HepG2 (cell line): ENCODE results near the gene ANKRA2. TPM values are rescaled to one million over a fixed set of nuclear protein-coding genes. Genes with fewer than 3 reads are reported as not detected.

Experiments
- BRF2 ChIP-seq: sonication (generic); formaldehyde crosslinking; IDR thresholded peaks from 2 replicates; pipeline ENCODE4 v1.8.1; 2022; ENCODE audit warnings: mild to moderate bottlenecking, missing genetic modification reagents
- GABPA ChIP-seq, 2 experiments: IDR thresholded peaks; 2 replicates each; pipeline ENCODE4 v1.6.1; 2011 to 2016; ENCODE audit warnings: low read depth in 2 of 2, low read length in 1 of 2, missing biosample characterization in 1 of 2, missing genetic modification characterization in 1 of 2
- GTF3A ChIP-seq: sonication (generic); formaldehyde crosslinking; conservative IDR thresholded peaks from 2 replicates; pipeline ENCODE4 v1.4.0; 2020; ENCODE audit warnings: mild to moderate bottlenecking, missing genetic modification reagents
- HDAC2 ChIP-seq: sonication (generic); formaldehyde crosslinking; IDR thresholded peaks from 2 replicates; pipeline ENCODE4 v1.4.0; 2020; ENCODE audit warnings: missing genetic modification reagents
- HMGXB3 ChIP-seq: sonication (generic); formaldehyde crosslinking; IDR thresholded peaks from 2 replicates; pipeline ENCODE4 v1.4.0; 2020; ENCODE audit warnings: missing genetic modification reagents, borderline replicate concordance
- MAFF ChIP-seq: IDR thresholded peaks from 2 replicates; pipeline ENCODE4 v1.6.1; 2011; ENCODE audit warnings: low read depth, low read length, improper control_type of control experiment
- MAFK ChIP-seq, 2 experiments: IDR thresholded peaks in 1 of 2; conservative IDR thresholded peaks in 1 of 2; 2 replicates each; pipeline ENCODE4 v1.6.1; 2011; ENCODE audit warnings: improper control_type of control experiment in 2 of 2, low read length in 2 of 2
- NFATC3 ChIP-seq: sonication (generic); formaldehyde crosslinking; IDR thresholded peaks from 2 replicates; pipeline ENCODE4 v1.5.1; 2020; ENCODE audit warnings: mild to moderate bottlenecking, missing genetic modification reagents
- PHF21A ChIP-seq: sonication (generic); formaldehyde crosslinking; IDR thresholded peaks from 2 replicates; pipeline ENCODE4 v1.5.0; 2020; ENCODE audit warnings: mild to moderate bottlenecking, missing genetic modification reagents
- RELA ChIP-seq: sonication (generic); formaldehyde crosslinking; IDR thresholded peaks from 2 replicates; pipeline ENCODE4 v1.4.0; 2020; ENCODE audit warnings: missing genetic modification reagents
- RNF2 ChIP-seq: fragments of 450-650 bp; conservative IDR thresholded peaks from 2 replicates; pipeline ENCODE4 v1.6.1; 2016; ENCODE audit warnings: low read depth
- SNAPC2 ChIP-seq: sonication (generic); formaldehyde crosslinking; IDR thresholded peaks from 2 replicates; pipeline ENCODE4 v1.8.1; 2022; ENCODE audit warnings: mild to moderate bottlenecking, missing genetic modification reagents
- ZBTB42 ChIP-seq: sonication (generic); formaldehyde crosslinking; IDR thresholded peaks from 2 replicates; pipeline ENCODE4 v1.5.0; 2020; ENCODE audit warnings: mild to moderate bottlenecking, missing genetic modification reagents
- ZBTB8A ChIP-seq: sonication (generic); formaldehyde crosslinking; IDR thresholded peaks from 2 replicates; pipeline ENCODE4 v1.4.0; 2020; ENCODE audit warnings: mild to moderate bottlenecking, low read depth, missing genetic modification reagents, borderline replicate concordance
- ZMYM4 ChIP-seq: sonication (generic); formaldehyde crosslinking; IDR thresholded peaks from 2 replicates; pipeline ENCODE4 v1.8.1; 2023; ENCODE audit warnings: mild to moderate bottlenecking, missing genetic modification reagents
- ZNF44 ChIP-seq: sonication (generic); formaldehyde crosslinking; IDR thresholded peaks from 2 replicates; pipeline ENCODE4 v1.5.1; 2020; ENCODE audit warnings: mild to moderate bottlenecking, missing genetic modification reagents
- ZNF547 ChIP-seq: sonication (generic); formaldehyde crosslinking; IDR thresholded peaks from 2 replicates; pipeline ENCODE4 v1.5.1; 2020; ENCODE audit warnings: mild to moderate bottlenecking, missing genetic modification reagents
- ZNF557 ChIP-seq: sonication (generic); formaldehyde crosslinking; IDR thresholded peaks from 2 replicates; pipeline ENCODE4 v1.4.0; 2020; ENCODE audit warnings: missing genetic modification reagents
- ZNF580 ChIP-seq: IDR thresholded peaks from 2 replicates; pipeline ENCODE4 v1.6.1; 2016; ENCODE audit warnings: low read depth, borderline replicate concordance
- ZNF883 ChIP-seq: sonication (generic); formaldehyde crosslinking; IDR thresholded peaks from 2 replicates; pipeline ENCODE4 v1.5.1; 2020; ENCODE audit warnings: mild to moderate bottlenecking, missing genetic modification reagents; ENCODE audit errors: not compliant biosample characterization
- ZSCAN25 ChIP-seq: sonication (generic); formaldehyde crosslinking; IDR thresholded peaks from 2 replicates; pipeline ENCODE4 v1.8.0; 2022; ENCODE audit warnings: mild to moderate bottlenecking, missing genetic modification reagents
- ZZZ3 ChIP-seq: sonication (generic); formaldehyde crosslinking; IDR thresholded peaks from 2 replicates; pipeline ENCODE4 v1.4.0; 2020; ENCODE audit warnings: missing genetic modification reagents, mild to moderate bottlenecking, borderline replicate concordance
- polyA plus RNA-seq, 8 experiments: library from polyadenylated mRNA; depleted of rRNA in 3 of 8; stranded (reverse) in 7 of 8; unstranded in 1 of 8; fragments of >200 nt; fragmentation: Illumina TruSeq in 4 of 8; extraction: Trizol in 4 of 8; gene quantifications; 2 replicates each; pipeline versions ENCODE4 v1.2.1 to v1.2.3, GENCODE V29; 2011 to 2016; ENCODE audit warnings: low read depth in 4 of 8, missing spikeins in 1 of 8, mixed read lengths in 1 of 8; ENCODE audit not compliant: insufficient read depth in 1 of 8
- total RNA-seq, 5 experiments: library from RNA; depleted of rRNA; stranded (reverse); fragments of >200 nt; fragmentation: Illumina TruSeq; extraction: Trizol; gene quantifications; 2 replicates each; pipeline ENCODE4 v1.2.3, GENCODE V29; 2016; ENCODE audit warnings: low read depth in 1 of 5
- TF ChIP-seq, protein P1 (sequence below): sonication (generic); formaldehyde crosslinking; conservative IDR thresholded peaks from 2 replicates; pipeline ENCODE4 v1.4.0; 2020; ENCODE audit warnings: missing genetic modification reagents

The ANKRA2 gene
- total and polyA plus RNA-seq, 2 of the 13 experiments (the other 11 are each of a cell fraction or from before 2014, with no cell fraction given), result 23.6 to 33.6 TPM

DNA sequence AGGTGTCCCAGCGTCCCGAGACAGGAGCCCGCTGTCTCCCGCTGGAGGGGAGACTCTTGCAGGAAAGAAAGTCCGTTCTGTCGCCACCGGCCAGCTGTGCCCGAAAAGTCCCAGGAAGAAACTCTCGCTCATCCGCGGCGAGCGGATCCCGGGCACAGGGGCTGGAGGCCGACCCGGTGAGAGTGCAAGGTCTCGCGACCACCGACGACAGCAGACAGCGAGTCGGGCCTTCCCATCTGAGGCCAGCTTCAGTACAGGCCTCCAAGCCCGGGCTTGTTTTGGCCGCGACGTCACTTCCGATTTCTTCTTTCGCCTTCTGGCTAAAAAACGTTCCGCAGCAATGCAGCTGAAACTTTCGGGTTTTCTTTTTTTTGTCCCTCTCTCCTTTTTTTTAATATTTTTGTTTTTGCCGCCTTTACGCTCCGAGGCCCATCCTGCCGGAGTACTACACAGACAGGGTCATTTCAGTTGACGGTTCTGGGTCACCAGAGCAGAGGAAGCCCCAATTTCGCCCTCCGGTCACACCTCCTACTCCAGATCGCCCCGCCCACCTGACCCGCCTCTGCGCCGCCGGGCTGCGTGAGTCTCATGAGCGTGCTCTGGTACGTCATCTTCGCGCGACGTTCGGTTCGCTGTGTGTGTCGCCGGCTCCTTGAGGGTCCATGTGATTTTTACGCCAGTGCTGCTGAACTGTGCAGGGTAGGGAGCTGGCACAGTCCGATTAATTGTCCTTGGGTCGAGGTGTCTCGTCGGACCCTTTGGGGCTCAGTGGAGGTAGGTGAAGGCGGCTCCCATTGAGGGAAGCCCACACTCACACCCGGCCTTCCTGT is at the start of gene ANKRA2, which contains the start of gene UTP15 (continued):
- peak; percentile 62 for TF ChIP-seq GABPA (IDR thresholded peaks at IDR 0.05; ENCODE audit: low read depth, low read length)
- TF ChIP-seq GABPA (CRISPR knock-in tag; IDR thresholded peaks at IDR 0.05; ENCODE audit: low read depth), result peak; percentile 90
- TF ChIP-seq PHF21A (CRISPR knock-in tag), result peak; percentile 32; the same call in 1 of the 2 replicates
- no peak for TF ChIP-seq ZNF883
- TF ChIP-seq RNF2, result no peak
- TF ChIP-seq BRF2 (CRISPR knock-in tag), result no peak
- TF ChIP-seq NFATC3 (CRISPR knock-in tag), result 0 out of 2 replicates have a peak, but pooled peaks have one; percentile 28
- no peak for TF ChIP-seq MAFF
- TF ChIP-seq ZMYM4, result peak; percentile 91
- no peak for TF ChIP-seq ZNF547 (CRISPR knock-in tag)
- peak; percentile 48; the same call in 1 of the 2 replicates for TF ChIP-seq RELA (CRISPR knock-in tag)
- TF ChIP-seq ZNF580 (CRISPR knock-in tag), result peak; percentile 19; the same call in 1 of the 2 replicates
- TF ChIP-seq ZSCAN25 (CRISPR knock-in tag), result no peak
- TF ChIP-seq, protein P1, sequence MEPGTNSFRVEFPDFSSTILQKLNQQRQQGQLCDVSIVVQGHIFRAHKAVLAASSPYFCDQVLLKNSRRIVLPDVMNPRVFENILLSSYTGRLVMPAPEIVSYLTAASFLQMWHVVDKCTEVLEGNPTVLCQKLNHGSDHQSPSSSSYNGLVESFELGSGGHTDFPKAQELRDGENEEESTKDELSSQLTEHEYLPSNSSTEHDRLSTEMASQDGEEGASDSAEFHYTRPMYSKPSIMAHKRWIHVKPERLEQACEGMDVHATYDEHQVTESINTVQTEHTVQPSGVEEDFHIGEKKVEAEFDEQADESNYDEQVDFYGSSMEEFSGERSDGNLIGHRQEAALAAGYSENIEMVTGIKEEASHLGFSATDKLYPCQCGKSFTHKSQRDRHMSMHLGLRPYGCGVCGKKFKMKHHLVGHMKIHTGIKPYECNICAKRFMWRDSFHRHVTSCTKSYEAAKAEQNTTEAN, result no peak
- peak; percentile 40; the same call in 1 of the 2 replicates for TF ChIP-seq ZZZ3 (CRISPR knock-in tag)
- peak; percentile 20; the same call in 1 of the 2 replicates for TF ChIP-seq HMGXB3 (CRISPR knock-in tag)
- peak; percentile 68; the same call in 1 of the 2 replicates for TF ChIP-seq HDAC2 (CRISPR knock-in tag)
- no peak for TF ChIP-seq MAFK (conservative IDR thresholded peaks at IDR 0.05 in 1 of 2, IDR thresholded peaks at IDR 0.05 in 1 of 2; ENCODE audit: low read length in 2 of 2)
- 0 out of 2 replicates have a peak, but pooled peaks have one; percentile 25 for TF ChIP-seq GTF3A
- TF ChIP-seq ZBTB42 (CRISPR knock-in tag), result no peak
- no peak for TF ChIP-seq ZBTB8A
- TF ChIP-seq ZNF557 (CRISPR knock-in tag), result no peak
- TF ChIP-seq ZNF44 (CRISPR knock-in tag), result no peak
- TF ChIP-seq SNAPC2, result no peak
